Activated CD4-positive, alpha-beta T cell treated with anti-CD3 and anti-CD28 coated beads for 1 hour (primary cell): ENCODE data around the gene AADAT.
"Not testable (repeated sequence)": the region's sequence is repeated elsewhere in the genome, so short reads cannot be mapped to it uniquely, and the experiment has no call there.

Experiments
- DNase-seq: peaks from one replicate; pipeline ENCODE4 v3.0.0-alpha.2; 2020

Gene AADAT

DNA sequence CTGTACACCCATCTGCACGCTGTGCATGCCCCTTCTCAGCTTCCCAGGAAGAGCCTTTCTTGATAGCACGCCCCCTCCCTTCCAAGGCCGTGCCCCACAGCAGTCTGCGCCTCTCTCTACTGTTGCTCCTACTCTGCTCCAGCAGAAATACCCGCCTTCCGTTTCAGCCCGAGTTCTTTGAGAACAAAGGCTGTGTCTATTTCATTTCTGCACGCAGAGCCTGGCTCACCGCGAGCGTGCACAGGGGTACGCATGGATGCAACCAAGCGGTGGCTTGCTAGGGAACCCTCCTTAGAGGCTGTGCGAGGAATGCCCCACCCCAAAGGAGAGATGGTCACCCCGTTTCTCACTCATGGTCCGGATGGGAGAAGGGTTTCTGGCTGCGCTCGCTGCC, 485 bp downstream of the AADAT start:
- no peak for DNase-seq

DNA sequence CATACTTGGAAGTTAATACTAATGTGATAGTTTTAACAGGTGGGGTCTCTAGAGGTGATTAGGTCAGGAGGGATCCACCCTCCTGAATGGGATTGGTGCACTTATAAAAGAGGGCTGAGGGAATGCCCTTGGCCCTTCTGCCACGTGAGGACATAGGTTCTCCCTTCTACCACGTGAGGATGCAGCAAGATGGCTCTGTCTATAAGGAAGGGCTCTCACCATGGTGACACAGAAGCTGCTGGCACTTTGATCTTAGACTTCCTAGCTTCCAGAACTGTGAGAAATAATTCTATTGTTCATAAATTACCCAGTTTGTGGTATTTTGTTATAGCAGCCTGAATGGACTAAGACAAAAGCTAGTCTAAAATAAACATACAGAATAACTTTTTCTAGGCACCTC, 1.0 kb downstream of the AADAT start:
- no peak for DNase-seq

DNA sequence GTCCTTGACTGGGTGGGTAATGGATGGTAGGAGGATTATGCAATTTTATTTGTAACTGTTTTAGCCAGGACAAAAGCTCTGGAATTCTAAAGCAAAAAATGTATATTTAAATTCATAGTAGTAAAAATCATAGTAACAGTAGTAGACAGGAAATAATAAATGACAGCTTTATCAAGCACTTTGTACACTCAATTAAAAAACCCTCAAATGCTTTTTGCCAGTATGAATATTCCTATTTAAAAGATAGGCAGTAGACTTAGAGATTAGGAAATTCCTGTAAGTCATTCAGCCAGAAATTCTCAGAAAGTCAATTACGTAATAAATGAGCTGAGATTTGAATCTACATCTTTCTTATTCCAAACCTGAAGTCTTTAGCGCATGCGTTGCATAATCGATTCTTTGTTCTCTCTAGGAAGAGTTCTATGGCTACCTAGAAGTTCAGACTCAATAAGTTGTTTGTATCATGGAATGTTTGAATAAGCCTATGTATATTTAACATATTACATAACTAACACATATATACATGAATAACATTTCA, 2.5 kb downstream of the AADAT start:
- DNase-seq = no peak

DNA sequence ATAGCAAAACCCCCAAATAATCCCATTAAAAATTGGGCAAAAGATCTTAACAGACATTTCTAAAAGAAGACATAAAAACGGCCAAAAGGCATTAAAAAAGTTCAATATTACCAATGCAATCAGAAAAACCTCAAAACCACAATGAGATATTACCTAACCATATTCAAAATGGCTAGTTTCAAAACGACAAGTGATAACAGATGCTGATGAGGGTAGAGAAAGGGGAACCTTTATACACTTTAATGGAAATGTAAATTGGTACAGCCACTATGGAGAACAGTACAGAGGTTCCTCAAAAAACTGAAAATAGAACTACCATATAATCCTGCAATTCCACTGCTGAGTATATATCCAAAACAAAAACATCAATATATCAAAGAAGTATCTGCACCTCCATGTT, 6.2 kb downstream of the AADAT start:
- DNase-seq = no peak

DNA sequence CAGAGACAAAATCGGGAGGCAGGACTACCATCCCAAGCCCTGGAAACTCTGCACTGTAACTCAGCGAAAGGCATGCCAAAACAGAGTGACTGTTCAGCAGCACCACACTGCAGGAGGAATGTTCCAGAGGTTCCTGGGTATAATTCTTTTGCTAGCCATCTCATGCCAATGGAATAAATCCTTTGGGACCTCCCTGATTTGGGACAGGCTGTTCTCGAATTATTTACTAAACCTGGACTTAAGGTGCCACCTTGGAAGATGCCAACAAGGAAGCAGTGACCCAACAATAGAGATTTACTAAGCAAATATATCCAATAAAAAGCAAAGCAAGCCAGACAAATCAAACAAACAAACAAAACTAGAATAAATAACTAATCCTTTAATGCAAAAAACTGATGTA, 9.3 kb downstream of the AADAT start:
- DNase-seq = no peak

DNA sequence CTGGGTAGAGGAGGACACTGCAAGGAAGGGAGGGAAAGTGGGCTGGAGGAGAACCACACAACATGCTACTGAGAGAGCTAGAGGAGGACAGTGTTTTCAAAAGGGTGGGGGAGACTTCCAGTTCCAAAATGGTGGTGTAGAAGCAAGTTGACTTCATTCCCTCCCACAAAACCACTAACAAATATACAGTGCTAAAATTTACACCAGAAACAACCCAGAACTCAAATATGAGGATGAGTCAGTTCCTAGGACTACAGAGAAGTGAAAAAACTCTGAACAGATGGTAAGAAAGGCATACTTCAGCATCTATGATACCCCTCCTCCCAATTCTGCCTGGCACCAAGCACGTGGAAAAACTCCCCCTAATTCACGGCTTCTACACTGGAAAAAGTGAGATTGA, 9.8 kb downstream of the AADAT start:
- no peak for DNase-seq

DNA sequence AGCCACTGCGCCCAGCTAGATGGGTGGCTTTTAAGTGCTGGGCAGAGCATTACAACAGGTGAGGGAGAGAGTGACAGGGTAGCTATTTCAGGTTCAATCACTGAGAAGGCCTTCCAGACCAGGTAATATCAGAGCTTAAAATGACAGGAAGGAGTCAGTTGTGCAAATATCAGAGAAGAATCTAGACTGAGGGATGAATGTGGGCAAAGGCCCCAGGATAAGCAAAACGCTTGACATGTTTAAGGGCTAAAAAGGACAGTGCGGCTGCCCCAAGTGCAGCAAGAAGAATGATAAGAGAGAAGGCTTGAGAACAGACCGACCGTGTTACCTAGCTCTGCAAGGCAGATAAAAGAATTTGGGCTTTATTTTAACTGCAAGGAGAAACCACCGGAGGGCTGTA, 18.6 kb downstream of the AADAT start:
- no peak for DNase-seq

DNA sequence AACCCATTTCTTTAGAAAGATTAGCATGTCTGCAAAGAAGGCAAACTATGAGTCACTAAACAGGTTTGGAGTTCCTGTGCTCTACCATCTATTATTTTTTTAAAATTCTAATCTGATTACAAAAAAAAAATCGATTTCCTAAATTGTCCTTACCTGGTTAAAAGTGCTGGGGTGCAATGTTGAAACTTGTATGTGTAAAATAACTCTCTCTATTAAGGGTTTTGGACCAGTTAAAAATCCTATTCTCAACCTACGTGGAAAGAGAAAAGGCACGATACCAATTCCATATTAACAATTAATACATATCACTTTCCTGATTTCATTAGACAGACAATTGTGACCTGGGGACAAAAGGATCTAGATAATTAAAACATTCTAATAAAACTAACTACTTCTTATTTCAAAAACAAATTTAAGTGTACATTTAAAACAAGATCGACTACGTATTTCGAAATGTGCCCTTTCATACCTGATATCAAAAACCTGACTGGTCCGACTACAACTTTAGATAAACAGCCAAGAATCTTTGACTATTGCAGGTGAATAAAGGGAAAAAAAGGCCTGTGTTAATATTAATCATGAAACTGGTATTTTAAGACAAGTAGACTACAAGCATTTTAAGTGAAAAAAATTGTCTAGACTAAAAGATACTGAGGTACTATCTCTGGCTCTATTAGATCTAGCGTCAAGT, 21.2 kb downstream of the AADAT start:
- DNase-seq = no peak

DNA sequence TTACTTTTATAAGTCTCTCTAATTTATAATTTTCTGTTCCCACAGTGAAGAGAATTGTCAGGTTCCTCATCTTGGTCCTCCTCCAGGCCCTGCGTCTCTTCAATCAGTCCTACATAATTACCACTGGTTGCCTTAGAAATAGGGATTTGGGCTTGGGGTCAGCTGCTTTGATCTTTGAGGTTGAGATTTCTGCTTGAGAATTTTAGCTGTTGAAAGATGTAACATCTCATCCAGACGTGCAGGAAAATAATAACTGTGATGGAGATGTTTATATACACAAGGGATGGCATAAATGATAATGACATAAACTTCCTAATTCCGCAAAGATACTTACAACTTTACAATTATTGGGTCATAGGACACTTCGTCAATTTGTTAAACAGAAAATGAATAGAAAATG, 30.3 kb downstream of the AADAT start:
- no peak for DNase-seq

DNA sequence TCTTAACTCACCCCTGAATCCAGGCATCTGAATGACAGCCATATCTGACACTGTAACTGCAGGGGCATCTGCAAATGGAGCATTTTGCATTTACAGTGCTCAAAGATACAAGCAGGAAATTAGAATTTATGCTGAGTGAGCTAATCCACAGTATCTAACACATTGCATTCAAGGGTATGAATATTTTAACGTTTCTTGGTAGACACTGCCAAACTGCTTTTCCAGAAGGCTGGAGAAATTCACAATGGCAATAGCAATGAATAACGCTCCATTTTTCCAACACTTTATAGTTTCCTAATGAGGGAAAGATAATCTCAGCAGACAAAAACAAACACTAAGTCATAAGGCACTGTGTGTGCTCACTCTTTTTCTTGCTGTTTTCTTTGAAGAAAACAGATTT, 30.9 kb downstream of the AADAT start:
- DNase-seq = no peak

DNA sequence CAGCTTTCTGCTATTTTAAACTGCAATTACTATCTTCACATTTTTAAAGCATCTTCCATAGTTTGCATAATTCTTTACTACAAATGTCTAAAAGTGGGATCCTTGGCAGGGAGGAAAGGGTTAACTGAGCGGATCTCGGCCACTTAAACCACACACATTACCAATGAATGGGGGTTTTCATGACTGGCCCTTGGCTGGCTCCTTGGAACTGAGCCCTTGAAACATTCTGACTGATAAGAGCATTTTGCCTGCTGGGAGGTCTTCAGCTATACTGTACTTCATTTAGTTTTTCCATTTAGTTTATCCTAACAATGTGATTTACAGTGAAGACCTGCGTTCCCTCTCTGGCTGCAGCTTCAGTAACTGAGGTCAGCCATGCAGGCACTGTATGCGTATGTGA, 31.9 kb downstream of the AADAT start:
- no peak for DNase-seq

DNA sequence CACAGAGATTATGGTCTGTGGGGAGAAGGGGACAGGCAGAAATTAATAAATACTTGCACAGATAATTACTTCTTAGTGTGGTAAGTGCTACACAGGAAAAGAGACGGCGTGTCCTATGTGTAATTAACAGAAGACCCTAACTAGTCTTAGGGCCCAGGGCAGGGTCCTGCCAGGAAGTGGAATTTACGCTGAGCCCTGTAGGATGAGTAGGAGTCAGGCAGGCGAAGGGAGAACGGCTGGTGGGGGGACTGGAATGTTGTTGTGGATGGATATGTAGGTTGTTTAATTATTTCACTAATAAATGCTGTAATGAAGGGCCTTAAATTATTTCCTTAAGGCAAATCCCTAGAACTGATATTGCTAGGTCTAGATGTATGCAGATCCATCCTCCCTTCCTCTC, 36.8 kb downstream of the AADAT start:
- DNase-seq = no peak

DNA sequence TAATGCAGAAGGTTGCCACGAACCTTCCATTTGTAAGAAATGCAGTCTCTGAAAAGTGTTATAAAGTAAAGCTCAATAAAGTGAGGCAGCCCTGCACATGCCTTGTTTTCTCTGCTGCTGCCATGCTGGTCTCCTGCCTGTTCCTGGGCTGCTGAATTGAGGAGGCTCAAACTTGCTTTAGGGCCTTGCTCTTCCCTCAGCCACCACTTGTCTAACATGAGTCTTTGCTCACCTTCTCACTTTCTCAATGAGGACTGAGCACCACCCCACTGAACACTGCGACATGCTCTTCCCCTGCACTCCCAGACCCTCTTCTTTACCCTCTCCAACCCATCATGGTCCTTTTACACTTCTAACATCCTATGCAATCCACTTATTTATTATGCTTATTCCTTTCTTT, 38.4 kb downstream of the AADAT start:
- DNase-seq = no peak

DNA sequence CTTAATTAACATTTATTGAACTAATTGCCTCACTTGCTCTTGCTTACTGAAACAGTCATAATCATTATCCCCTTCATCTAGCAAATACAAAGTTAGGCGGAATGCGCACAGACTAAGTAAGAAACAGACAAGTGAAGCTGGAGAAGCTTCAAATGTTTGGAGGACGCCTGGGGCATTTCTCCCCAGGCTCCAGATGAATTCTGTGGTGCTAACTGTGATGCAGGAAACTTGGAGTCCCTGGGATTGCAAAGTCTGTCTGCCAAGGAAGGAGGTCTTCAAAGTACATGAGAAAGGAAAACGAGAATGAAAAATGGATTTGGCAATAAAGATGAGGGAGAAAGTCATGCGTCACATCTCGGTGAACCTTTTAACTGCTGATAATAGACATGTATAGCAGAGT, 40.0 kb downstream of the AADAT start:
- no peak for DNase-seq

DNA sequence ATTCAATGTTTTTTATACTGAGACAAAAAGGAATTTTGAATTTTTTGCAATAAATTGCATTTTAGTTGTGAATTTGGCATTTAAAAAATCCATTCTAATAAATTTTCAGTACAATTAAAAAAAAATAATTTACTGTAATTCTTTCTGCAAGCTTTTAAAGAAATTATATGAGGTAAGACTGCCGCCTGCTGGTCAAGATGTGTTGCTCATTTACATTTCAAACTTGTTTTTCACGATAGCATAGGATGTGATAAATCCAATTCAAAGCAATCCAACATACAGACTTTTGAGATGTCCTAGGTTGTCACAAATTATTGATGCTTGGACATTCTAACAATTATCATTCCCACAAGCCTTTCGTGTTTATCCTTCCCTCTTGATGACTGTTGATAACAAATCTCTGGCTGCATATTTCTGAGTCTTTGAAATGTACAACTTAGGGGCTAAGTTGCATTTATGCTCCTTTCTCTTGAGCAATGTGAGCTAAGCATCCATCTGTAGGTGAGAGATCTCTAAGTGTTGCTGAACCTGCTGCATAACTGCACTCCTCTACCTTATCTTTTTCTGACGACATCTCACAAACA, 41.9 kb downstream of the AADAT start:
- DNase-seq = no peak

DNA sequence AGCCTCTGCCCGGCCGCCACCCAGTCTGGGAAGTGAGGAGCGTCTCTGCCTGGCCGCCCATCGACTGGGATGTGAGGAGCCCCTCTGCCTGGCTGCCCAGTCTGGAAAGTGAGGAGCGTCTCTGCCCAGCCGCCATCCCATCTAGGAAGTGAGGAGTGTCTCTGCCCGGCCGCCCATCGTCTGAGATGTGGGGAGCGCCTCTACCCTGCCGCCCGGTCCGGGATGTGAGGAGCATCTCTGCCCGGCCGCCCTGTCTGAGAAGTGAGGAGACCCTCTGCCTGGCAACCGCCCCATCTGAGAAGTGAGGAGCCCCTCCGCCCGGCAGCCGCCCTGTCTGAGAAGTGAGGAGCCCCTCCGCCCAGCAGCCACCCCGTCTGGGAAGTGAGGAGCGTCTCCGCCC, 43.6 kb downstream of the AADAT start:
- not testable (repeated sequence) for DNase-seq

DNA sequence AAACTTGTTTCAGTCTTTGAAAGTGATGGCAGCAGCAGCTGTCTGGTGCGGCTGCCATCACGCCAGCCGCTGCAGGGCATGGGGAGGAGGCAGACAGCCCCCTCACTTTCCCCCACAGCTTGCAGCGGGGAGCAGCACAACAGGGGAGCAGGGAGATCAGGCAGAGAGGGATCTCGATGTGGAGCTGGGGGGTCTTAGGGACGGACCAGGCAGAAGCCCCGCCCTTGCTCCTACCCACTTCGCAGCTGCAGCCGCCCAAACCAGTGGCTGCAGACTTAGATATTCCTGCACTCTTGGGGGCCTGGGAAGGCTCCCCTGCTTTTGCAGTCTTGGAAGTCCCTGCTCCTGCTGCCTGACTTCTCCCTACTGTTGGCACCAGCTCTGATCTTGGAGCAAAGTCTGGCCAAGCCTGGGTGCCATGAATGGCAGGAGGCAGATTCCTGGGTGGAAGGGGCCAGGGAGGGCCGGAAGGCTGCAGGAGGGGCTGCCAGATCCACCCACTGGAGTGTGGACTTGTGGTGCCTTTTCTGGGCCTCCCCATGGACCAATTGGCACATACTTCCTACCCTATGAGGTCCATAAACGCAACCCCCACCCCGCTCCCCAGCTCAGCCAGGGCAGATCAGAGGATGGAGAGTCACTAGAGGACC, 49.6 kb downstream of the AADAT start:
- DNase-seq = no peak

DNA sequence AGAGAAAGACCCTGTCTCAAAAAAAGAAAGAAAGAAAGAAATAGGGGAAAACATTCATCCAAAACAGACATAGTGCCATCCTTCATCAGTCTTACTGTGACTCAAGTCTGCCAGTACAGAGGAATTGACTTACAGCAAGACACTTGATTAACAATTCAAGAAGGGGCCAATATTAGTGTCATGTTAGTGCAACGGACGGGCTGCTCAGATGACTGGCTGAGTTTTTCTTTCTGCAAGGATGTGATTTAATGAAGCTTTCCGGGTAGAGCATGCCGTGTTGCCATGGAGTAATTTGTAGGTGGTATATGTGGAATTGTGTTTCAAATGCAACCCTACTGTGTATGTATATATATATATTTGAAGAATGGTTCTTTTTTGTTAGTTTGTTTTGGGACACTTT, 51.0 kb downstream of the AADAT start:
- no peak for DNase-seq

DNA sequence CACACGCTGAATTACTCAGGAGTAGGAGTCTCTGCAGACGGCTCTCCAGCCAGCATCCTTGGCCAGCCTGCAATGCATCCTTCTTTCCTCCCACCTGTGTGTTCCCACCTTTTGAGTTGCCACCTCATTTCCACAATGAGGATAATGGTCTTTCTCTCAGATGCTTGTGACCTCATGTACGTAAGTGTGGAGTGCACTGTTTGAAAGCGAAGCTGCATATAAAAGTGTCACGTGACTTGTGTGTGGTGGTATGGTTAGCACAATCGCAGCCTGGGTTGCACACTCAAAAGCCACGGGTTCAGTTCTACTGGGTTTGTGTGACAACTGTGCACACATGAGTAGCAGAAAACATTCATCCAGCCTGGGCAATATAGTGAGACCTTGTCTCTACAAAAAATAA, 51.5 kb downstream of the AADAT start:
- no peak for DNase-seq

DNA sequence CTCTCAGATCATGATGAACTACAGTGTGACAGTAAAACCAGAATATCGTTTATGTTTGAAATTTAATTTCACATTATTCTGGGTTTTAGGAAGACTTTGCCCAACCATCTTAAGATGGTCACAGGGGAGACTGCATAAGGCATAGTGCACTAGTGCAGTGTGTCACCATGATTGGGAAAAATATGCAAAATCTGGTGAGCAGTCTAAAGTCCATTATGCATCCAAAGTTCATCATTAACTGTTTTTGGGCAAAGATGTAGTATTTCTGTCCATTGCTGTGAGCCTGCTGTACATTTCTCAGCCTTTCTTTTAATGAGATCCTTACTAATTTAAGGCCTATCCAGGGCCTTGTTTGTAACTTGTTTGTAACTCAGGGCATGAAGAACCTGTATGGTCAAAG, 52.3 kb downstream of the AADAT start:
- DNase-seq = no peak

DNA sequence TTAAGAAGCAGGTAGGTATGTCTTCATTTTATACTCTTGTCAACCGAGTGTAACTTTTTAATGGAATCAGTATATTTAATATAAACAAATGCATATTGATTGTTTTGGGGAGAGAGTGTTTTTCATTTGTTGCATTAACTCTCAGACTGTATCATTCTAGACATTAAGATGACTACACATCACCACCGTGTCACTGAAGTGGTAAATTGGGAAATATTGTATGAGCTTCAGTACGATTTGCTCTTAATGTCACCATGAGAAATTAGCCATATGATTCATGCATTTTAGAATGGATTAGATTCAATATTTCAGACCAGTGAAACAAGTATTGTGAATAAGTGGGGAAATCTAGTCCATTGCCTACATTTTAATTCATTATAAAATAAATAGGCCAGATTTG, 53.9 kb downstream of the AADAT start:
- no peak for DNase-seq

DNA sequence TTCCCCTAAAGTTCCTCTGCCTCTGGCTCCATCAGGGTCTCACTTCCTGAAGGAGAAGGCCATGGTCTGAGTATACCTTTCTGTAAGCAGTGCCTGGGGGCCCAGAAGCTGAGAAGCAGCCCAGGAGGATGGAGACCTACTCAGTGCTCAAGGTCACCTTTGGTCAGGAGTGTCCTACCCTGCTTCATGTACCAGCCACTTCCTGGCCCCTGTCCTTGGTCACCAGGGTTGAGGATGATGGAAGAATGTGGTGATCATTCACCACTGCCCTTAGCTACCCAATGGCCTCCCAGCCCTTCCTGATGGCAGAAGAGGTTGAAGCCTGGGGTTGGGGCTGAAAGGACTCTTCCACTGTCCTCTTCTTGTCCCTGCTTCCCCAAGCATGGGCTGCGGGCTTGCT, 54.5 kb downstream of the AADAT start:
- DNase-seq = no peak

DNA sequence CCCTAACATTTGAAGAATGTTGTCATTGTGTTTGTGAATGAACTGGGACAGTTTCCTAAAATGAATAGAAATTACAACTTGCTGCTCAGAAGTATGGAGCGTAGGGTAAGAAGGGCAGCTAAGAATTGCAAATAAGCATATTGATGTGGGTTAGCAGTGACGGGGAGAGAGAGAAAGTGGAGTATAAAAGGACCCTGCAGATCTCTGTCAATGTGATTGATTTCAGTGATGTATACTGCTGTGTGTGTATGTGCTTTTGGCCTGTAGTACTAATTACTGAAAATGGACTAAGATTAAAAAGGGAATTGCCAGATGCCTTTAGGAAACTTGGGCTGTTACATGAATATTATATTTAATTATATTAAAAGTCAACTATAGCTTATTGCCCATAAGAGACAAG, 55.8 kb downstream of the AADAT start:
- DNase-seq = no peak

DNA sequence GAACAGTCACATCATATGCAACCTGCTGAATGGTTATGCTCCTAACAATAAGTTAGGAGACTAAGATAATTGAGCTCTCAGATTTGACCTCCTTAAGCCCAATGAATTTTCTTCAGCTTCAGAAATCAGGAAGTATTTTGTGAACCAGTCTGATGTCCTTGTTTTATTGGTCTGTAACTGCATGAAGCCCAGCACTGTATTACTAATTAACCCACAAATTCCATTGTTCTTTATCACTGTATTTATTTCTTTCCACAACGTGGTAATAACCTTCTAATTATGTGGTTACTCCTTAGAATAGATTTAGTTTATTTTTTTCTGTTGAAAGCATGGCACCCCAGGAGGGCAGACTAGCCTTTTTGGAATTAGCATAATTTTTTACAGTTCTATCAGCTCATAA, 59.6 kb downstream of the AADAT start:
- no peak for DNase-seq
